GM19025 (cell line): Measurements from ENCODE around the gene COX10.

Source experiments
- ATAC-seq: cut with Tn5 transposase; IDR thresholded peaks from one replicate; pipeline ENCODE4 v1.9.1; 2021; ENCODE audit warnings: mild to moderate bottlenecking, low read depth, moderate library complexity; ENCODE audit not compliant: unreplicated experiment

COX10 gene

GRCh38 chr17:14068542-14069250 lies 608 bp upstream of the COX10 start:
- ATAC-seq: no peak

- no peak for ATAC-seq
Observed at GRCh38 chr17:14070344-14070984, 1.2 kb downstream of the COX10 start.

- no peak for ATAC-seq
Observed at GRCh38 chr17:14072881-14073280, 3.6 kb downstream of the COX10 start.

- no peak for ATAC-seq
Observed at GRCh38 chr17:14078027-14078426, 8.7 kb downstream of the COX10 start.

- ATAC-seq: no peak
Observed at GRCh38 chr17:14080847-14081251, 11.5 kb downstream of the COX10 start.

- ATAC-seq: no peak
Observed at GRCh38 chr17:14082848-14083247, 13.5 kb downstream of the COX10 start.

GRCh38 chr17:14084955-14085354 lies 15.7 kb downstream of the COX10 start:
- no peak for ATAC-seq

- ATAC-seq: no peak
Observed at GRCh38 chr17:14086189-14086588, 16.9 kb downstream of the COX10 start.

- ATAC-seq: no peak
Observed at GRCh38 chr17:14089179-14089578, 19.9 kb downstream of the COX10 start.

- ATAC-seq: no peak
Observed at GRCh38 chr17:14091367-14091766, 22.1 kb downstream of the COX10 start.

- no peak for ATAC-seq
Observed at GRCh38 chr17:14092808-14093207, 23.5 kb downstream of the COX10 start.

- no peak for ATAC-seq
Observed at GRCh38 chr17:14094676-14095601, 25.6 kb downstream of the COX10 start.

- ATAC-seq: no peak
Observed at GRCh38 chr17:14095631-14096030, 26.3 kb downstream of the COX10 start.

GRCh38 chr17:14098246-14098645 lies 28.9 kb downstream of the COX10 start:
- ATAC-seq: no peak

GRCh38 chr17:14101976-14102375 lies 32.7 kb downstream of the COX10 start:
- ATAC-seq: no peak

GRCh38 chr17:14103836-14104235 lies 34.5 kb downstream of the COX10 start:
- ATAC-seq: no peak

GRCh38 chr17:14104734-14105133 lies 35.4 kb downstream of the COX10 start:
- no peak for ATAC-seq

- no peak for ATAC-seq
Observed at GRCh38 chr17:14107889-14108288, 38.6 kb downstream of the COX10 start.

GRCh38 chr17:14112407-14112806 lies 43.1 kb downstream of the COX10 start:
- no peak for ATAC-seq

GRCh38 chr17:14113137-14113536 lies 43.8 kb downstream of the COX10 start:
- no peak for ATAC-seq
